DND-41 (cell line): Measurements from ENCODE around the gene MED22.
"Not testable (repeated sequence)": the region's sequence is repeated elsewhere in the genome, so short reads cannot be mapped to it uniquely, and the experiment has no call there.

ENCODE experiments used
- EZH2 ChIP-seq: IDR thresholded peaks from 3 replicates; pipeline ENCODE4 v1.6.1; 2012; ENCODE audit warnings: borderline replicate concordance, low read depth, mild to moderate bottlenecking, moderate library complexity, low read length, inconsistent platforms; ENCODE audit not compliant: severe bottlenecking
- TF ChIP-seq, protein P1 (sequence below): IDR thresholded peaks from 2 replicates; pipeline ENCODE4 v1.5.1; 2012; ENCODE audit warnings: borderline replicate concordance, low read length, moderate library complexity, mild to moderate bottlenecking; ENCODE audit not compliant: poor library complexity, severe bottlenecking; ENCODE audit errors: extremely low read depth

DNA sequence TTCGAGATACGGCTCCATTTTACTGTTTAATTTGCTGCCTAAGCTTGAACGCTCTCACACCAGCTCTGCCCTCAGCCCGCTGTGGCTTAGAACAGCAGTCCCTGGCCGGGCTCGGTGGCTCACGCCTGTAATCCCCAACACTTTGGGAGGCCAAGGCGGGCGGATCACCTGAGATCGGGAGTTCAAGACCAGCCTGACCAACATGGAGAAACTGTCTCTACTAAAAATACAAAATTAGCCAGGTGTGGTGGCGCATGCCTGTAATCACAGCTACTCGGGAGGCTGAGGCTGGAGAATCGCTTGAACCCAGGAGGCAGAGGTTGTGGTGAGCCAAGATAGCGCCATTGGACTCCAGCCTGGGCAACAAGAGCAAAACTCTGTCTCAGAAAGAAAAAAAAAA, 29.3 kb upstream of the MED22 start:
- TF ChIP-seq, protein P1, sequence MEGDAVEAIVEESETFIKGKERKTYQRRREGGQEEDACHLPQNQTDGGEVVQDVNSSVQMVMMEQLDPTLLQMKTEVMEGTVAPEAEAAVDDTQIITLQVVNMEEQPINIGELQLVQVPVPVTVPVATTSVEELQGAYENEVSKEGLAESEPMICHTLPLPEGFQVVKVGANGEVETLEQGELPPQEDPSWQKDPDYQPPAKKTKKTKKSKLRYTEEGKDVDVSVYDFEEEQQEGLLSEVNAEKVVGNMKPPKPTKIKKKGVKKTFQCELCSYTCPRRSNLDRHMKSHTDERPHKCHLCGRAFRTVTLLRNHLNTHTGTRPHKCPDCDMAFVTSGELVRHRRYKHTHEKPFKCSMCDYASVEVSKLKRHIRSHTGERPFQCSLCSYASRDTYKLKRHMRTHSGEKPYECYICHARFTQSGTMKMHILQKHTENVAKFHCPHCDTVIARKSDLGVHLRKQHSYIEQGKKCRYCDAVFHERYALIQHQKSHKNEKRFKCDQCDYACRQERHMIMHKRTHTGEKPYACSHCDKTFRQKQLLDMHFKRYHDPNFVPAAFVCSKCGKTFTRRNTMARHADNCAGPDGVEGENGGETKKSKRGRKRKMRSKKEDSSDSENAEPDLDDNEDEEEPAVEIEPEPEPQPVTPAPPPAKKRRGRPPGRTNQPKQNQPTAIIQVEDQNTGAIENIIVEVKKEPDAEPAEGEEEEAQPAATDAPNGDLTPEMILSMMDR = not testable (repeated sequence)
- TF ChIP-seq EZH2 = not testable (repeated sequence)
